B cell (primary cell): Measurements from ENCODE around the gene RECK.

Experiments
- CTCF ChIP-seq: fragments of 200-600 bp; IDR thresholded peaks from one replicate; pipeline ENCODE4 v1.8.0; 2022; ENCODE audit warnings: antibody characterized with exemption, mild to moderate bottlenecking
- EZH2 ChIP-seq: IDR thresholded peaks from 2 replicates; pipeline ENCODE4 v1.6.1; 2012; ENCODE audit warnings: borderline replicate concordance, low read depth, mild to moderate bottlenecking, moderate library complexity, low read length; ENCODE audit not compliant: insufficient read depth, poor library complexity, severe bottlenecking

DNA sequence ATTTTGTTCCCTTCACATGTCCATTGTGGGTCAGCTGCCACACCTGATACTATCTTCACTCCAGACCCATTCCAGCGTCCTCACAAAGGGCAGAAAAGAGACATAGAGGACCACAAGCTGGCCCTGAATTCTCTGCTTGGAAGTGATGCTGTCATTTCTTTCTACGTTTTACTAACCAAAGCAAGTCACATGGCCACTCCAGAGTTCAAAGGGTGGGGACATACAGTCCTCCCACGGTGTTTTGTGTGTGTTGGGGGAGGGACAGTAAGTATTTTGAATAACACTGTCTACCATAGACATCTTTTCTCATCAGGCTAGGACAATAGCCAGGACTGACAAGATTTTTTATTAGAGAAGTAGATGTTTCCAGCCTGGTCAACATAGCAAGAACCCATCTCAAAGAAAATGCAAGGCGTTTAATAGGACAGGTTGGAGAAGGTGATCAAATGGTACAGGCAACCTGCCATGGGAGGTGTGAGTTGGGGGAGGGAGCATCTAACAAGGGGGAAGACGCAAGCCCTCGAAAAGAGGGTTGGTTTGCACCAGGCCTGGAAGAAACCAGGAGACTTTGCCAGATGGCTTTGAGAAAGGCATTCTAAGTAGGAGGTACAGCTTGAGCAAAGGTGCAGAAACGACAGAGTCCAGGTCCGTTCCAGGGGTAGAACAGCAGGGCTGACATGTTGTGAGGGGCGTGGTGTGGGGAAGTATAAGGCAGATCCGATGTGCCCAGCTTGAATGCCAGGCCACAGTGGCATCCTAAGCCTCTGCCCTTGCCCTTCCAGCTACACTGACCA lies 88.5 kb downstream of the RECK start:
- TF ChIP-seq CTCF (no peak), EZH2 (no peak)
